ENCODE results near the gene B3GNT9. TPM values are rescaled to one million over a fixed set of nuclear protein-coding genes. Genes with fewer than 3 reads are reported as not detected.

B3GNT9 gene
- total and polyA plus RNA-seq, 2 of the 8 experiments (the other 6 are each of a cell fraction or from before 2014, with no cell fraction given) = 3.5 to 9.0 TPM

GRCh38 chr16:67161595-67162058, 10.8 kb upstream of the B3GNT9 start:
- H3K23me2 ChIP-seq (ENCODE audit: low read depth, low read length) = peaks cover 15% of the 10 kb centered on the region
- no peak overlapping the region for H4K91ac ChIP-seq (replicated peaks; ENCODE audit: insufficient read length, low read length)
- H3K79me2 ChIP-seq (ENCODE audit: control insufficient read depth in 1 of 2, insufficient read depth in 2 of 2, low read length in 2 of 2) = no peaks in the 10 kb centered on the region
- no peak overlapping the region for H2AFZ ChIP-seq (ENCODE audit: low read length)
- H3K9ac ChIP-seq (replicated peaks in 1 of 4; ENCODE audit: extremely low read depth in 1 of 4, low read depth in 3 of 4, low read length in 3 of 4) = no peak overlapping the region
- POLR2A ChIA-PET (ENCODE audit: partially characterized antibody) = interaction anchor here (1.3 to 7.9 kb wide), 5 partner anchors 8 to 38 kb away, joined by 3 to 59 read pairs (median 12); partner anchors contain the start of genes B3GNT9, MATCAP1 and NOL3
- 0 out of 8 replicates have a peak overlapping the region, but pooled peaks of 1 of the 4 experiments have one; percentile 61 for H3K4me3 ChIP-seq (ENCODE audit: extremely low read depth in 1 of 4, insufficient read depth in 2 of 4, low read depth in 3 of 4, low read length in 4 of 4)
- H2BK12ac ChIP-seq (ENCODE audit: low read depth, low read length) = peak overlapping the region; percentile 45; the same call in 1 of the 2 replicates
- no peak overlapping the region for H2BK20ac ChIP-seq (ENCODE audit: low read length)
- WGBS, 2 experiments (ENCODE audit: extremely low coverage in 1 of 2, insufficient coverage in 1 of 2, insufficient read length in 1 of 2, insufficient replicate concordance in 2 of 2, low coverage in 1 of 2, low lambda C conversion rate in 2 of 2, missing lambda C conversion rate in 1 of 2) = 21% methylated on average over 25 of the region's 25 CpGs; no CpG with 5 or more reads in 1 of the 2 experiments
- H3K27ac ChIP-seq (ENCODE audit: low read depth, low read length) = no peak overlapping the region
- FAIRE-seq = no peak
- no peak overlapping the region for H2AK5ac ChIP-seq (ENCODE audit: low read depth, low read length)
- no peak overlapping the region for H3K56ac ChIP-seq (replicated peaks; ENCODE audit: insufficient read length, low read depth, low read length)
- peaks cover 0 to 32% (median 28%) of the 10 kb centered on the region in 4 experiments; a peak in 6 of 7 replicates for H3K4me1 ChIP-seq (replicated peaks in 1 of 4; ENCODE audit: control insufficient read depth in 3 of 4, insufficient read depth in 4 of 4, low read length in 3 of 4)
- peaks cover 93 to 100% (median 99%) of the 10 kb centered on the region in 4 experiments for H3K27me3 ChIP-seq (replicated peaks in 1 of 4; ENCODE audit: control insufficient read depth in 3 of 4, extremely low read depth in 1 of 4, insufficient read depth in 3 of 4, low read length in 3 of 4)
- no peaks in the 10 kb centered on the region for H3K9me3 ChIP-seq (ENCODE audit: insufficient read depth in 2 of 2, low read depth in 1 of 2, low read length in 1 of 2)
- H4K20me1 ChIP-seq (replicated peaks in 1 of 2; ENCODE audit: control insufficient read depth in 1 of 2, insufficient read depth in 2 of 2, low read length in 2 of 2) = peaks cover 5 to 21% of the 10 kb centered on the region in 2 experiments
- no peak overlapping the region for H3K14ac ChIP-seq (ENCODE audit: insufficient read length)
- H2BK5ac ChIP-seq (ENCODE audit: low read depth, low read length) = no peak overlapping the region
- CTCF ChIA-PET (ENCODE audit: partially characterized antibody) = interaction anchor here (1.4 to 19.3 kb wide), 8 partner anchors 5 to 209 kb away, joined by 4 to 291 read pairs (median 46); partner anchors contain the start of genes B3GNT9, CES3, FBXL8 and HSF4
- H3K4me2 ChIP-seq (ENCODE audit: insufficient read depth in 1 of 2, low read depth in 2 of 2, low read length in 2 of 2) = peak overlapping the region; percentile 29 to 74; a peak in 2 of 4 replicates
- no peak overlapping the region for H3K4ac ChIP-seq (replicated peaks; ENCODE audit: insufficient read length, low read depth, low read length)
- H2BK15ac ChIP-seq (ENCODE audit: low read length) = no peak overlapping the region
- DNase-seq (ENCODE audit: low read depth in 1 of 2, low spot score in 2 of 2) = peak in 1 of 2 experiments; percentile 53
- H3K36me3 ChIP-seq (ENCODE audit: control insufficient read depth in 2 of 4, insufficient read depth in 4 of 4, low read length in 3 of 4) = peaks cover 0 to 14% (median 0%) of the 10 kb centered on the region in 4 experiments; a peak in 1 of 8 replicates
- H3K18ac ChIP-seq (ENCODE audit: extremely low read depth, low read length) = no peak overlapping the region
- no peak overlapping the region for H4K8ac ChIP-seq (ENCODE audit: extremely low read depth, insufficient read depth, low read length)
- no peak overlapping the region for H3K23ac ChIP-seq (ENCODE audit: insufficient read length)
- H4K5ac ChIP-seq (ENCODE audit: insufficient read length, low read depth, low read length) = no peak overlapping the region
- H2BK120ac ChIP-seq (replicated peaks; ENCODE audit: low read depth, low read length) = no peak overlapping the region
- no peaks in the 10 kb centered on the region for H3K79me1 ChIP-seq (ENCODE audit: low read depth, low read length)
- TF ChIP-seq MAFK (IDR thresholded peaks at IDR 0.05; ENCODE audit: low read depth, low read length) = no peak
- peak; percentile 62 for TF ChIP-seq SUZ12 (IDR thresholded peaks at IDR 0.05; ENCODE audit: low read length)
- no peak for TF ChIP-seq PHF8 (conservative IDR thresholded peaks at IDR 0.05; ENCODE audit: low read depth, low read length)
- peak in 1 of 3 experiments; percentile 10; a peak in 1 of 4 replicates for TF ChIP-seq CTCF (IDR thresholded peaks at IDR 0.05; ENCODE audit: control extremely low read depth in 1 of 3, insufficient read depth in 1 of 3, low read depth in 1 of 3, low read length in 3 of 3)
